Measurements from ENCODE around the gene ALOX15. TPM values are rescaled to one million over a fixed set of nuclear protein-coding genes. Genes with fewer than 3 reads are reported as not detected.

The ALOX15 gene, protein sequence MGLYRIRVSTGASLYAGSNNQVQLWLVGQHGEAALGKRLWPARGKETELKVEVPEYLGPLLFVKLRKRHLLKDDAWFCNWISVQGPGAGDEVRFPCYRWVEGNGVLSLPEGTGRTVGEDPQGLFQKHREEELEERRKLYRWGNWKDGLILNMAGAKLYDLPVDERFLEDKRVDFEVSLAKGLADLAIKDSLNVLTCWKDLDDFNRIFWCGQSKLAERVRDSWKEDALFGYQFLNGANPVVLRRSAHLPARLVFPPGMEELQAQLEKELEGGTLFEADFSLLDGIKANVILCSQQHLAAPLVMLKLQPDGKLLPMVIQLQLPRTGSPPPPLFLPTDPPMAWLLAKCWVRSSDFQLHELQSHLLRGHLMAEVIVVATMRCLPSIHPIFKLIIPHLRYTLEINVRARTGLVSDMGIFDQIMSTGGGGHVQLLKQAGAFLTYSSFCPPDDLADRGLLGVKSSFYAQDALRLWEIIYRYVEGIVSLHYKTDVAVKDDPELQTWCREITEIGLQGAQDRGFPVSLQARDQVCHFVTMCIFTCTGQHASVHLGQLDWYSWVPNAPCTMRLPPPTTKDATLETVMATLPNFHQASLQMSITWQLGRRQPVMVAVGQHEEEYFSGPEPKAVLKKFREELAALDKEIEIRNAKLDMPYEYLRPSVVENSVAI
- 0.07 TPM in 1 of 2 replicates, not detected in the other for total RNA-seq

GRCh38 chr17:4641297-4642195, at the start of gene ALOX15:
Gene ALOX15, minus strand, starts transcription at chr17:4641678. Its CDS starts 27 bp downstream, at chr17:4641651.

DNA sequence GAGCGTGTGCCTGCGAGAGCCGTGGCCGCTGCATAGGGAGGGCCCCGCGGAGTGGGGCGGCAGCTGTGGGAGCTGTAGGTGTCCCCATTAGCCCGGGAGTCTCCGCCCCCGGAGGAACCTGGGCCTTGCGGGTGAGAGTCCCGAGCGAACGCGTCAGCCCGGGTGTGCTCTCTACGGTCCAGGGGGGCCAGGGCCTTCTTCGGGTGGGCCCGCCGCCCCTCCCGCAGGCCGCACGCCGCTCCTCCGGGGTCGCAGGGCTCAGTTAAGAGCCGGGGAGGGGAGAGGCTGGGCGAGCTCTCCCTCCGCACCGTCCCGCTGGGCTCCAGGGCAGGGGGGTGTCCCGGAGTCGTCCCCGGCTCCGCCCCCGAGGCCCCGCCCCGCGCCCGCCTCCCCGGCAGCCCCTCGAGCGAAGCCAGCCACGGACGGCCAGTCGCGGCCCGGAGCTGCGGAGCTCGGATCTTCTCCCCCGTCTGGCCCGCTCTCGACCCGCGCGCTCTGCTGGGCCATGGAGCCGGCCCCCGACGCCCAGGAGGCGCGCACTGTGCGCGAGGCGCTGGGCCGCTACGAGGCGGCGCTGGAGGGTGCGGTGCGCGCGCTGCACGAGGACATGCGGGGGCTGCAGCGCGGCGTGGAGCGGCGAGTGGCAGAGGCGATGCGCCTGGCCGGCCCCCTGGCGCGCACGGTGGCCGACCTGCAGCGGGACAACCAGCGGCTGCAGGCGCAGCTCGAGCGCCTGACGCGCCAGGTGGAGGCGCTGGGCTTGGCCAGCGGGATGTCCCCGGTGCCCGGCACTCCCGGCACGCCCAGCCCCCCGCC, 57.2 kb downstream of the ALOX15 start, which contains the start of gene SMTNL2:
Gene SMTNL2 (plus strand): TSS at position 429 of the 816 bp plus-strand sequence. CDS start 77 bp downstream, at position 506.

Other genes starting within 250 kb of the ALOX15 start
- under 0.01 TPM in 1 of 2 replicates, not detected in the other for gene SPNS3, start 207.7 kb downstream of the ALOX15 start, total RNA-seq
- gene SPNS2, start 142.8 kb downstream of the ALOX15 start, total RNA-seq = 3.2 and 14.7 TPM in 2 replicates
- gene MYBBP1A, start 86.3 kb downstream of the ALOX15 start, total RNA-seq = 90.2 and 103 TPM in 2 replicates
- 4.4 and 4.5 TPM in 2 replicates for gene GGT6, start 81.1 kb downstream of the ALOX15 start, total RNA-seq
- not detected in 2 replicates for gene SMTNL2, start 57.1 kb downstream of the ALOX15 start, total RNA-seq
- gene PELP1, start 62.5 kb upstream of the ALOX15 start, total RNA-seq = 22.6 and 41.9 TPM in 2 replicates
- gene ARRB2, start 69.0 kb upstream of the ALOX15 start, total RNA-seq = 5.8 and 5.9 TPM in 2 replicates
- gene MED11, start 89.8 kb upstream of the ALOX15 start, total RNA-seq = 8.0 and 10.3 TPM in 2 replicates
- 0.34 and 1.2 TPM in 2 replicates for gene ZMYND15, start 98.2 kb upstream of the ALOX15 start, total RNA-seq
- 23.2 and 37.5 TPM in 2 replicates for gene CXCL16, start 98.2 kb upstream of the ALOX15 start, total RNA-seq
- not detected in 2 replicates for gene TM4SF5, start 130.2 kb upstream of the ALOX15 start, total RNA-seq
- 0.68 and 1.00 TPM in 2 replicates for gene VMO1, start 144.7 kb upstream of the ALOX15 start, total RNA-seq
- not detected in 2 replicates for gene GLTPD2, start 147.3 kb upstream of the ALOX15 start, total RNA-seq
- 83.6 and 122 TPM in 2 replicates for gene PSMB6, start 154.5 kb upstream of the ALOX15 start, total RNA-seq
- gene PLD2, start 165.5 kb upstream of the ALOX15 start, total RNA-seq = 29.0 and 38.2 TPM in 2 replicates
- 76.9 and 223 TPM in 2 replicates for gene MINK1, start 191.7 kb upstream of the ALOX15 start, total RNA-seq

Measured in nasal cavity respiratory epithelium epithelial cell of viscerocranial mucosa (primary cell).